GM21360 (cell line): Measurements from ENCODE around the gene FRMD4A.

ENCODE experiments used
- ATAC-seq: cut with Tn5 transposase; IDR thresholded peaks from one replicate; pipeline ENCODE4 v1.9.1; 2021; ENCODE audit warnings: mild to moderate bottlenecking, moderate library complexity; ENCODE audit not compliant: unreplicated experiment

Gene FRMD4A

GRCh38 chr10:14296065-14296709 is 34.5 kb downstream of the FRMD4A start:
- ATAC-seq = no peak

GRCh38 chr10:14294347-14295059 is 36.2 kb downstream of the FRMD4A start:
- no peak for ATAC-seq

- ATAC-seq = no peak
Observed at GRCh38 chr10:14293526-14293925, 37.2 kb downstream of the FRMD4A start.

GRCh38 chr10:14291296-14291695 is 39.4 kb downstream of the FRMD4A start:
- ATAC-seq = no peak

GRCh38 chr10:14285941-14286560 is 44.7 kb downstream of the FRMD4A start:
- ATAC-seq = no peak

GRCh38 chr10:14282276-14282675 is 48.4 kb downstream of the FRMD4A start:
- no peak for ATAC-seq

GRCh38 chr10:14278533-14278932 is 52.2 kb downstream of the FRMD4A start:
- ATAC-seq = no peak

GRCh38 chr10:14276210-14276609 is 54.5 kb downstream of the FRMD4A start:
- ATAC-seq = no peak

GRCh38 chr10:14271621-14272020 is 59.1 kb downstream of the FRMD4A start:
- ATAC-seq = no peak

GRCh38 chr10:14270370-14270769 is 60.4 kb downstream of the FRMD4A start:
- no peak for ATAC-seq

- ATAC-seq = no peak
Observed at GRCh38 chr10:14265709-14266108, 65.0 kb downstream of the FRMD4A start.

GRCh38 chr10:14262836-14263425 is 67.8 kb downstream of the FRMD4A start:
- ATAC-seq = no peak

- ATAC-seq = no peak
Observed at GRCh38 chr10:14261336-14261735, 69.4 kb downstream of the FRMD4A start.

- ATAC-seq = no peak
Observed at GRCh38 chr10:14259696-14260566, 70.8 kb downstream of the FRMD4A start.

GRCh38 chr10:14254368-14254767 is 76.4 kb downstream of the FRMD4A start:
- no peak for ATAC-seq

GRCh38 chr10:14253711-14254110 is 77.0 kb downstream of the FRMD4A start:
- ATAC-seq = no peak

GRCh38 chr10:14253079-14253478 is 77.6 kb downstream of the FRMD4A start:
- no peak for ATAC-seq

GRCh38 chr10:14250496-14251076 is 80.1 kb downstream of the FRMD4A start:
- ATAC-seq = no peak

GRCh38 chr10:14247377-14248116 is 83.2 kb downstream of the FRMD4A start:
- no peak for ATAC-seq

- no peak for ATAC-seq
Observed at GRCh38 chr10:14244801-14245211, 85.9 kb downstream of the FRMD4A start.
